Testis (tissue), 3 donors: ENCODE data around the gene ZNF618. TPM values are rescaled to one million over a fixed set of nuclear protein-coding genes. Genes with fewer than 3 reads are reported as not detected.

Source experiments
- DNase-seq: peaks from one replicate; pipeline ENCODE4 v3.0.0-alpha.2; 2019
- H3K27ac ChIP-seq, 2 donors: fragments of 200-600 bp; sonication (generic); one replicate each; pipeline ENCODE4 v1.5.1; 2019
- H3K27me3 ChIP-seq: fragments of 200-600 bp; sonication (generic); one replicate; pipeline ENCODE4 v1.5.1; 2019
- H3K36me3 ChIP-seq: fragments of 200-600 bp; sonication (generic); one replicate; pipeline ENCODE4 v1.5.1; 2017; ENCODE audit warnings: low read depth; ENCODE audit errors: missing control alignments
- H3K4me1 ChIP-seq: fragments of 200-600 bp; sonication (generic); one replicate; pipeline ENCODE4 v1.5.1; 2019
- H3K4me3 ChIP-seq, 2 donors: fragments of 200-600 bp; sonication (generic); one replicate each; pipeline ENCODE4 v1.5.1; 2017 to 2019
- H3K9me3 ChIP-seq: fragments of 200-600 bp; sonication (generic); one replicate; pipeline ENCODE4 v1.5.1; 2017
- CTCF ChIP-seq, 3 experiments: fragments of 450-650 bp in 2 of 3; fragments of 200-600 bp in 1 of 3; sonication (generic) in 1 of 3; IDR thresholded peaks; one replicate each; pipeline ENCODE4 v1.5.1; 2016 to 2019; ENCODE audit warnings: antibody characterized with exemption in 3 of 3, mild to moderate bottlenecking in 2 of 3, moderate library complexity in 1 of 3
- POLR2A ChIP-seq: fragments of 450-650 bp; IDR thresholded peaks from one replicate; pipeline ENCODE4 v1.6.1; 2017; ENCODE audit warnings: antibody characterized with exemption, mild to moderate bottlenecking, moderate library complexity
- WGBS, 2 donors: methylation state at CpG; one replicate each; pipeline ENCODE4 v1.1.5; 2018; 5-methylcytosine and 5-hydroxymethylcytosine counted together
- intact Hi-C: fragments of 100-400 bp; cut with DNase I; formaldehyde crosslinking; loops from one replicate; pipeline ENCODE4 v1.15.1; 2023; ENCODE audit warnings: low total_unique reads
- polyA plus RNA-seq: library from polyadenylated mRNA; stranded (reverse); fragments of 350-450 nt; fragmentation: Illumina TruSeq; extraction: RNeasy Lipid Tissue Mini Kit (QIAGEN cat#74804); gene quantifications from one replicate; pipeline ENCODE4 v1.2.3, GENCODE V29; 2014; ENCODE audit warnings: low read depth, low replicate concordance; ENCODE audit not compliant: insufficient read depth
- total RNA-seq, 2 donors: library from RNA; depleted of rRNA; stranded (reverse); fragments of >200 nt; gene quantifications; one replicate each; pipeline ENCODE4 v1.2.3, GENCODE V29; 2016

The ZNF618 gene
- total and polyA plus RNA-seq, 3 donors from 2014 or later: 6.8 to 15.2 (median 14.6) TPM

- intact Hi-C loops: no loop called here
- Histone ChIP-seq H3K27me3 (no peaks in the 10 kb centered on the region), H3K36me3 (no peaks in the 10 kb centered on the region), H3K4me1 (no peaks in the 10 kb centered on the region), H3K9me3 (no peaks in the 10 kb centered on the region), H3K27ac (no peak overlapping the region), H3K4me3 (no peak overlapping the region)
- no peak for DNase-seq
- no peak for TF ChIP-seq CTCF (IDR thresholded peaks at IDR 0.05)
- TF ChIP-seq POLR2A: no peak
- 96% methylated on average over 1 of the region's 1 CpG for WGBS, 2 donors
Observed at GRCh38 chr9:113844466-113844865, 31.6 kb upstream of the ZNF618 start.

GRCh38 chr9:113851359-113851758 lies 24.8 kb upstream of the ZNF618 start:
- no peak for DNase-seq
- Histone ChIP-seq H3K36me3 (no peaks in the 10 kb centered on the region), H3K4me1 (no peaks in the 10 kb centered on the region), H3K4me3 (peak overlapping the region in 1 of 2 donors; percentile 9), H3K9me3 (no peaks in the 10 kb centered on the region), H3K27ac (no peak overlapping the region), H3K27me3 (no peaks in the 10 kb centered on the region)
- TF ChIP-seq CTCF (IDR thresholded peaks at IDR 0.05) (no peak), POLR2A (no peak)
- intact Hi-C loops: no loop called here
- WGBS, 2 donors: 57 to 65% methylated on average over 16 to 25 of the region's 25 CpGs

GRCh38 chr9:113851873-113852272 lies 24.2 kb upstream of the ZNF618 start:
- H3K27ac ChIP-seq: no peak overlapping the region
- intact Hi-C loops: no loop called here
- H3K9me3 ChIP-seq: no peaks in the 10 kb centered on the region
- H3K4me1 ChIP-seq: no peaks in the 10 kb centered on the region
- 88 to 93% methylated on average over 1 of the region's 1 CpG for WGBS, 2 donors
- H3K36me3 ChIP-seq: no peaks in the 10 kb centered on the region
- no peak for TF ChIP-seq POLR2A
- no peak for TF ChIP-seq CTCF (IDR thresholded peaks at IDR 0.05)
- H3K27me3 ChIP-seq: no peaks in the 10 kb centered on the region
- no peak for DNase-seq
- no peak overlapping the region for H3K4me3 ChIP-seq

- DNase-seq: no peak
- 75 to 76% methylated on average over 2 of the region's 2 CpGs for WGBS, 2 donors
- Histone ChIP-seq H3K27ac (no peak overlapping the region), H3K4me3 (no peak overlapping the region), H3K36me3 (no peaks in the 10 kb centered on the region), H3K4me1 (no peaks in the 10 kb centered on the region), H3K27me3 (no peaks in the 10 kb centered on the region), H3K9me3 (no peaks in the 10 kb centered on the region)
- no peak for TF ChIP-seq CTCF (IDR thresholded peaks at IDR 0.05)
- TF ChIP-seq POLR2A: no peak
- intact Hi-C loops: no loop called here
Observed at GRCh38 chr9:113853333-113853732, 22.8 kb upstream of the ZNF618 start.

GRCh38 chr9:113854310-113854709 lies 21.8 kb upstream of the ZNF618 start:
- Histone ChIP-seq H3K4me3 (no peak overlapping the region), H3K27ac (no peak overlapping the region), H3K4me1 (no peaks in the 10 kb centered on the region), H3K36me3 (no peaks in the 10 kb centered on the region), H3K9me3 (no peaks in the 10 kb centered on the region), H3K27me3 (no peaks in the 10 kb centered on the region)
- WGBS, 2 donors: 82 to 85% methylated on average over 2 of the region's 2 CpGs
- TF ChIP-seq POLR2A (no peak), CTCF (IDR thresholded peaks at IDR 0.05) (no peak)
- no peak for DNase-seq
- intact Hi-C loops: no loop called here
